ENCODE measurements around the gene ECT2.

- no peak for TF ChIP-seq CTCF (IDR thresholded peaks at IDR 0.05)
- TF ChIP-seq POLR2AphosphoS5 (IDR thresholded peaks at IDR 0.05) = no peak
- TF ChIP-seq POLR2A (IDR thresholded peaks at IDR 0.05) = no peak
Observed at GRCh38 chr3:172844428-172844827, 93.9 kb downstream of the ECT2 start.
